ENCODE measurements around the gene SLC24A3. TPM values are rescaled to one million over a fixed set of nuclear protein-coding genes. Genes with fewer than 3 reads are reported as not detected.

The SLC24A3 gene
- total RNA-seq, 2 experiments from 2014 or later = not detected

DNA sequence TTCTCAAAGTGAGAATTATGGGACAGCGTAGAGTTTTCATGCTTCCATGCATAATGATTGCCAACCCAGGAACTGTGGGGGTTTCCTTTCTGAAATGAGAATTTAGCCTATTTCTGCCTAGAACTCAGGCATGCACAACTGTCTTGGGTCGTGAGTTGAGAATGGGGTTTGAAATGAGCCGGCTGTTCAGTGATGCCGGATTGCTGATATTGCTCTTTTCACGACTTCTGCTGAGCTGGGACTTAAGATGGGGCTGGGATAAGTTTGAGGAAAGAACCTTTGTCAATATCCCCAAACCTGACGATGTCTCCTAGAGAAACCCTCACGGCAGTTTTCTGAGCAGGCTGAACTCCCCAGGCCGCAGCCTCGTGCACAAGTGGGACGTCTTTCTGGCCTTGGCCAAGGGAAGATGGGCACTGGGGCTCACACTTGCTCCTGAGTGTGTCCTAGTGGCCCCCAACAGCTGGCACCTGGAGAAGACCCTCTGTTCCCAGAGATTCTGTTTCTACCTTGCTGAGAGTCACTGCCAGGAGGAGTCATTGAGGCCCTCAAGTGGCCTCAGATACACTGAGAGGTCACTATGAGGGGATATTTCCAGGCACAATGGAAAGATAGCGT, 511.5 kb downstream of the SLC24A3 start:
- CTCF ChIA-PET = no interaction called here
- no peaks in the 10 kb centered on the region for H3K27me3 Mint-ChIP-seq (ENCODE audit: low read depth)
- no peaks in the 10 kb centered on the region for H3K36me3 Mint-ChIP-seq (ENCODE audit: low read depth)
- no peaks in the 10 kb centered on the region for H3K4me1 Mint-ChIP-seq (ENCODE audit: low read depth)
- intact Hi-C loops (cut with micrococcal nuclease) = no loop called here
- H3K27ac Mint-ChIP-seq = no peak overlapping the region
- DNase-seq = no peak
- no peaks in the 10 kb centered on the region for H3K9me3 Mint-ChIP-seq
- no peak overlapping the region for H3K4me3 Mint-ChIP-seq

GRCh38 chr20:19725373-19725772, 512.9 kb downstream of the SLC24A3 start:
- H3K27ac Mint-ChIP-seq = no peak overlapping the region
- no peaks in the 10 kb centered on the region for H3K9me3 Mint-ChIP-seq
- H3K4me3 Mint-ChIP-seq = no peak overlapping the region
- CTCF ChIA-PET = no interaction called here
- intact Hi-C loops (cut with micrococcal nuclease) = no loop called here
- no peaks in the 10 kb centered on the region for H3K36me3 Mint-ChIP-seq (ENCODE audit: low read depth)
- DNase-seq = no peak
- no peaks in the 10 kb centered on the region for H3K27me3 Mint-ChIP-seq (ENCODE audit: low read depth)
- no peaks in the 10 kb centered on the region for H3K4me1 Mint-ChIP-seq (ENCODE audit: low read depth)

GRCh38 chr20:19725814-19726525, 513.5 kb downstream of the SLC24A3 start:
- no peaks in the 10 kb centered on the region for H3K36me3 Mint-ChIP-seq (ENCODE audit: low read depth)
- CTCF ChIA-PET = no interaction called here
- no peaks in the 10 kb centered on the region for H3K27me3 Mint-ChIP-seq (ENCODE audit: low read depth)
- no peak overlapping the region for H3K27ac Mint-ChIP-seq
- no peak for DNase-seq
- H3K9me3 Mint-ChIP-seq = no peaks in the 10 kb centered on the region
- no peaks in the 10 kb centered on the region for H3K4me1 Mint-ChIP-seq (ENCODE audit: low read depth)
- H3K4me3 Mint-ChIP-seq = no peak overlapping the region
- intact Hi-C loops (cut with micrococcal nuclease) = no loop called here

DNA sequence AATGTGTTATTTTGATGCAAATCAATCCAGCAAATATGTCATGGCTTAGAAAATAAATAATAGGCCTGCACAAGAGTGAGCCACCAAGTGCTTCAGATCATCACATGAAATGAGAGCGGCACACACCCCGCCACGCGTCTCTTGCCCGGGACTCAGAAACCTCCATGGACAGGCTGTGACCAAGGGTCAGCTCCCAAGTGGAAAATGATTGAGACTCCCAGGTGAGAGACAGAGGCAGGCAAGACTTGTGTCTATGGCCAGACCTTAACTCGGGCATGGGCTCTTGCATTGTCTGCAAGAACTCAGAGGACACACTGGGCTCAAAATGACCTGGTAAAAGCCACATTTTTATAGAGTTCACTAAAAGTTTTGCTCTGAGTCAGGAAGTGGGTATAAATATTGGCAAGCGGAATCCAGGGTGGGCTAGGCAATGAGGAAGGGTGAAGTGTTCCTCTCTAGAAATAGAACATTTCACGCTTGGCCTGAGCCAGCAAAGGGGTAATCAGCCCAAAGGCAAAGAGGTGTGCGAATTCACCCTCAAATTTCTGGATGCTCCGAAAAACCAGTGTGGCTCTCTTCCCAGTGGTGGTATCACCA, 514.9 kb downstream of the SLC24A3 start:
- Mint-ChIP-seq H3K4me1 (ENCODE audit: low read depth) (no peaks in the 10 kb centered on the region), H3K36me3 (ENCODE audit: low read depth) (no peaks in the 10 kb centered on the region), H3K4me3 (no peak overlapping the region), H3K27me3 (ENCODE audit: low read depth) (no peaks in the 10 kb centered on the region), H3K9me3 (no peaks in the 10 kb centered on the region), H3K27ac (no peak overlapping the region)
- no peak for DNase-seq
- intact Hi-C loops (cut with micrococcal nuclease) = no loop called here
- CTCF ChIA-PET = no interaction called here

DNA sequence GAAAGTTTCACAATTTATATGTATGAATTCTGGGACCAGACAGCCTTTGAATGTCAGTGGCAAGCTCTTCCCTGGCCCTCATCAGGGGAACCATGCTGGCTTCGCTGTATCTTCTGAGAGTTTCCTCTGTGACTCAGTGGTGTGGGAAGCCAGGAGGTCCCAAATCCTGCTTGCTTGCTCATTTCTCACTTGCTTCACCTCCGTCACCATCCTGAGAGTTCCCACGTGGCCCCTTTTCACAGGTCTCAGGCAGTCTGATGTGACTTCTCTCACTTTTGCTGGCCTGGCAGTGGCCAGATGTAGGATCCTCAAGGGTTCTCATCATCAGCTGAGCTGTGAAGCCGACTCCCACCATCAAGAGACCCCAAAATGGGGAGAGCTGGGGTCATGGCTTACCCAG, 517.2 kb downstream of the SLC24A3 start:
- no peak for DNase-seq
- Mint-ChIP-seq H3K4me3 (no peak overlapping the region), H3K27me3 (ENCODE audit: low read depth) (no peaks in the 10 kb centered on the region), H3K4me1 (ENCODE audit: low read depth) (no peaks in the 10 kb centered on the region), H3K9me3 (no peaks in the 10 kb centered on the region), H3K27ac (no peak overlapping the region), H3K36me3 (ENCODE audit: low read depth) (no peaks in the 10 kb centered on the region)
- intact Hi-C loops (cut with micrococcal nuclease) = no loop called here
- CTCF ChIA-PET = no interaction called here

- Mint-ChIP-seq H3K27me3 (ENCODE audit: low read depth) (peaks cover 4% of the 10 kb centered on the region), H3K4me1 (ENCODE audit: low read depth) (peaks cover 6% of the 10 kb centered on the region), H3K27ac (no peak overlapping the region), H3K9me3 (no peaks in the 10 kb centered on the region), H3K36me3 (ENCODE audit: low read depth) (no peaks in the 10 kb centered on the region), H3K4me3 (no peak overlapping the region)
- no peak for DNase-seq
- intact Hi-C loops (cut with micrococcal nuclease) = no loop called here
- CTCF ChIA-PET = no interaction called here
Measured at GRCh38 chr20:19730706-19731105, 518.3 kb downstream of the SLC24A3 start.

GRCh38 chr20:19734811-19735210, 522.4 kb downstream of the SLC24A3 start:
- Mint-ChIP-seq H3K27me3 (ENCODE audit: low read depth) (peaks cover 10% of the 10 kb centered on the region), H3K4me3 (no peak overlapping the region), H3K4me1 (ENCODE audit: low read depth) (peaks cover 16% of the 10 kb centered on the region), H3K9me3 (no peaks in the 10 kb centered on the region), H3K27ac (no peak overlapping the region), H3K36me3 (ENCODE audit: low read depth) (no peaks in the 10 kb centered on the region)
- intact Hi-C loops (cut with micrococcal nuclease) = no loop called here
- CTCF ChIA-PET = no interaction called here
- no peak for DNase-seq

- H3K27ac Mint-ChIP-seq = no peak overlapping the region
- H3K9me3 Mint-ChIP-seq = no peaks in the 10 kb centered on the region
- intact Hi-C loops (cut with micrococcal nuclease) = no loop called here
- H3K27me3 Mint-ChIP-seq (ENCODE audit: low read depth) = peaks cover 13% of the 10 kb centered on the region
- H3K36me3 Mint-ChIP-seq (ENCODE audit: low read depth) = no peaks in the 10 kb centered on the region
- peak; percentile 49 for DNase-seq
- H3K4me1 Mint-ChIP-seq (ENCODE audit: low read depth) = peaks cover 16% of the 10 kb centered on the region
- CTCF ChIA-PET = no interaction called here
- no peak overlapping the region for H3K4me3 Mint-ChIP-seq
Measured at GRCh38 chr20:19735446-19735845, 523.0 kb downstream of the SLC24A3 start.

DNA sequence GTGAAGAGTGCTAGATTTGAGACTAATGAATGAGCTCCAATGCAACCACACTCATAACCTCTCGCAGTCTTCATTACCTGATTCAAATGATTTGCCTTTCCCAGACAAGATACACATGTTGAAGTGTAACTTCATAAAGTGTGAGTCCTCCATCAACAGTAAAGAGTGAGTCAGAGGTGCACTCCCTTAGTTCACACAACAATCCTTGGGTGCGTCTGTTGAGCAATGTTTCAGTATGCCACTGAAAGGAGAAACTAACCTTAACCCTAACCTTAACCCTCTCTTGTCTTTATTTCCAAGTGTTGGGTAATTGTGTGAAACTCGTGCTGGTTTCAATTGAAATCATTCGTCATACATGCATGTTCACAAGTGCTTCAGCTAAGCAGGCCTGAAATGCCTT, 524.6 kb downstream of the SLC24A3 start:
- intact Hi-C loops (cut with micrococcal nuclease) = loop anchor here (1.0 to 2.0 kb wide), 2 partner anchors 200 to 974 kb away; no protein-coding TSS in a partner anchor
- DNase-seq = peak; percentile 42

GRCh38 chr20:19738951-19739350, 526.5 kb downstream of the SLC24A3 start:
- Mint-ChIP-seq H3K27me3 (ENCODE audit: low read depth) (peaks cover 25% of the 10 kb centered on the region), H3K9me3 (no peaks in the 10 kb centered on the region), H3K4me3 (no peak overlapping the region), H3K36me3 (ENCODE audit: low read depth) (no peaks in the 10 kb centered on the region), H3K27ac (no peak overlapping the region), H3K4me1 (ENCODE audit: low read depth) (peaks cover 16% of the 10 kb centered on the region)
- CTCF ChIA-PET = no interaction called here
- DNase-seq = no peak
- intact Hi-C loops (cut with micrococcal nuclease) = loop anchor here (2.0 kb wide), 1 partner anchor 90 kb away; no protein-coding TSS in a partner anchor

More for the DNA sequence above, 524.6 kb downstream of the SLC24A3 start:
- no peaks in the 10 kb centered on the region for H3K9me3 Mint-ChIP-seq
- CTCF ChIA-PET = no interaction called here
- no peak overlapping the region for H3K27ac Mint-ChIP-seq
- H3K36me3 Mint-ChIP-seq (ENCODE audit: low read depth) = no peaks in the 10 kb centered on the region
- H3K27me3 Mint-ChIP-seq (ENCODE audit: low read depth) = peaks cover 21% of the 10 kb centered on the region
- no peak overlapping the region for H3K4me3 Mint-ChIP-seq
- peaks cover 16% of the 10 kb centered on the region for H3K4me1 Mint-ChIP-seq (ENCODE audit: low read depth)

DNA sequence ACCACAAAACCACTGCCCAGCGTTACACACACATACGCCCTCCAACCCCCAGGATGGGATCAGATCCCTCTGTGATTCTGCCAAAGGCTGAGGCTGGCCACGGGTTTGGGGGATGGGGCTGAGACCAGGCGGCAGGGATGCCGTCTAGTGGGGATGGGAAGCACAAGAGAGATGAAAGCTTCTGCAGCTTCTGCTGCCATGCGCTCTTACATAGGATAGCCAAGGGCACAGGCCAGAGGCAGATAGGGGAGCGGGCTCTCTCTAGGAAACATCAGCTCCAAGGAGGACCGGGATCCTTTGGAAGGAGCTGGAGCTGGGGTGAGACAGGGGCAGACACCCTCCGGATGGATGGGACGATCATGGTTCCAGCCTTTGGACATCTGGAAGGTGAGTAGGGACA, 526.9 kb downstream of the SLC24A3 start:
- no peak overlapping the region for H3K27ac Mint-ChIP-seq
- H3K9me3 Mint-ChIP-seq = no peaks in the 10 kb centered on the region
- intact Hi-C loops (cut with micrococcal nuclease) = loop anchor here (2.0 kb wide), 1 partner anchor 89 kb away; no protein-coding TSS in a partner anchor
- H3K4me3 Mint-ChIP-seq = no peak overlapping the region
- peaks cover 25% of the 10 kb centered on the region for H3K27me3 Mint-ChIP-seq (ENCODE audit: low read depth)
- no peaks in the 10 kb centered on the region for H3K36me3 Mint-ChIP-seq (ENCODE audit: low read depth)
- DNase-seq = no peak
- H3K4me1 Mint-ChIP-seq (ENCODE audit: low read depth) = peaks cover 16% of the 10 kb centered on the region
- CTCF ChIA-PET = no interaction called here

DNA sequence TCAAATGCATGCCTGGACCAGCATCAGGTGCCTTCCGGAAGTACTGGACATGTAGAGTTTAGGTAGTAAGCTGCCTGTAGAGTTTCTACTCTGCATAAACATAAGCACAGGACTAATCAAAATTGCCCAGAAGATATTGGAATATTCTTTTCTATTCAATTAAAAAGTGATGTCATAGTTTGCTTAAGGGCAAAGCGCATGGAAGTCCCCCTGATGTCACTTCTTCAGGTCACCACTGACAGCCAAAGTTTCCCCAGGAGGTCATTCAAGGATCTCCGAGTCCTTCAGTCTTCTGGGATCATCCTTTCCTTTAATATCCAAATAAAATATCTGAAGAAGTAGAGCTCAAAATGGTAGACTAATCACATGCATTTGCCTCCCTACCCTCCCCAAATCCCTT, 528.1 kb downstream of the SLC24A3 start:
- Mint-ChIP-seq H3K4me3 (no peak overlapping the region), H3K27me3 (ENCODE audit: low read depth) (peaks cover 22% of the 10 kb centered on the region), H3K4me1 (ENCODE audit: low read depth) (peaks cover 12% of the 10 kb centered on the region), H3K27ac (no peak overlapping the region), H3K9me3 (peaks cover 4% of the 10 kb centered on the region), H3K36me3 (ENCODE audit: low read depth) (no peaks in the 10 kb centered on the region)
- intact Hi-C loops (cut with micrococcal nuclease) = no loop called here
- CTCF ChIA-PET = no interaction called here
- DNase-seq = no peak

- Mint-ChIP-seq H3K27me3 (ENCODE audit: low read depth) (peaks cover 20% of the 10 kb centered on the region), H3K27ac (no peak overlapping the region), H3K4me3 (no peak overlapping the region), H3K4me1 (ENCODE audit: low read depth) (peaks cover 4% of the 10 kb centered on the region), H3K9me3 (peaks cover 11% of the 10 kb centered on the region), H3K36me3 (ENCODE audit: low read depth) (no peaks in the 10 kb centered on the region)
- no peak for DNase-seq
- intact Hi-C loops (cut with micrococcal nuclease) = no loop called here
- CTCF ChIA-PET = interaction anchor here (0.6 kb wide), 1 partner anchor 253 kb away, joined by 3 read pairs; no protein-coding TSS in a partner anchor
Measured at GRCh38 chr20:19741924-19742323, 529.5 kb downstream of the SLC24A3 start.

All from activated naive CD4-positive, alpha-beta T cell treated with anti-CD3 and anti-CD28 coated beads for 36 hours (primary cell).